Transverse colon (tissue), 3 donors: ENCODE data around the gene MRGPRG.

ENCODE experiments used
- CTCF ChIP-seq, 5 experiments: fragments of 200-600 bp in 3 of 5; fragments of 450-650 bp in 2 of 5; sonication (generic) in 3 of 5; IDR thresholded peaks; 1 replicate in 2 of 5; 2 replicates in 3 of 5; pipeline ENCODE4 v1.5.1; 2016 to 2017; ENCODE audit warnings: antibody characterized with exemption in 5 of 5, inconsistent platforms in 3 of 5, mild to moderate bottlenecking in 2 of 5, moderate library complexity in 1 of 5
- POLR2A ChIP-seq: fragments of 450-650 bp; IDR thresholded peaks from one replicate; pipeline ENCODE4 v1.6.1; 2016; ENCODE audit warnings: antibody characterized with exemption, mild to moderate bottlenecking, moderate library complexity

GRCh38 chr11:3219281-3219892 lies 774 bp upstream of the MRGPRG start:
- TF ChIP-seq POLR2A (no peak), CTCF (IDR thresholded peaks at IDR 0.05) (no peak)
